HT-29 (cell line): ENCODE data around the gene WFIKKN2. TPM values are rescaled to one million over a fixed set of nuclear protein-coding genes. Genes with fewer than 3 reads are reported as not detected.

Experiments used
- DNase-seq: peaks from one replicate; pipeline ENCODE4 v3.0.0-alpha.2; 2015; ENCODE audit warnings: low spot score
- total RNA-seq: library from RNA; depleted of rRNA; stranded (reverse); fragments of >200 nt; shearing (Covaris generic); gene quantifications from 2 replicates; pipeline ENCODE4 v1.2.3, GENCODE V29; 2014

Gene WFIKKN2
- total RNA-seq, 1 experiment from 2014 or later: not detected

DNA sequence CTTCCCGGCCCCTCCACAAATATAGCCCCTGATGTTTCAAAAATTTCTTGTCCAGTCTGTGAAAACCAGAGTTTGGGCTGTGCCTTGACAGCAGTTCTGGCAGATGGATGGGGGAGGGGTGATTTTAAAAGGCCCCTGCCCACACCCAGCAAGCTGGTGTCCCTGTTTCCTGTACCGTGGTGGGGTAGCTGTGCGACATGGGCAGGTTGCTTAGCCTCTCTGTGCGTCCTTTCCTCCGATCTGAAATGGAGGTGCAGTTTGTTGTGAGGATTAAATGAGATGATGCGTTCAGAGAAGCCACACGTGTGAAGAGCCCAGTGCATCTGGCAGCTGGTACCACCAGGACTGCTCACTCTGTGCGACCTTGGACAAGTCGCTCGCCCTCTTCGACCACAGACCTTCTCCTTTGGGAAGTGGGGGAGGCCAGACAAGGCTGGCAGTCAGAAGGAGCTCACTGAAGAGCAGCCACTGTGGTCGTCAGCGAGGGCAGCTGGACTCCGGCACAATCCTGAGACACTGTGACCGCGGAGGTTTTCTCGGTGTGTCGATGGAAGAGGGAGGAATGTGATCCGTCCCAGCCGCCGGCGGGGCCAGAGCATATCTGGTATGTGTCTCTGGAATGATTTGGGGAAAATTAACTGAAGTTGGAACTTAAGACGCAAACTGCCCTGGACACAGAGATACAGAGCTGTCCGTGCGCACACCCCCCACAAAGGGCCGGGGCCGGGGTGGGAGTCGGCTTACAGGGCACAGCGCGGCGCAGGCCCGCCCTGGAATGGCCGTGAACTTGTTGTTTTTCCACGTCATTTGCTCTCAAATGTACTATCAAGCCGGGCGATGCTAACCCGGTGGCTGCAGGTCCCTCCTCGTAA lies 721 bp upstream of the WFIKKN2 start:
- DNase-seq: no peak

DNA sequence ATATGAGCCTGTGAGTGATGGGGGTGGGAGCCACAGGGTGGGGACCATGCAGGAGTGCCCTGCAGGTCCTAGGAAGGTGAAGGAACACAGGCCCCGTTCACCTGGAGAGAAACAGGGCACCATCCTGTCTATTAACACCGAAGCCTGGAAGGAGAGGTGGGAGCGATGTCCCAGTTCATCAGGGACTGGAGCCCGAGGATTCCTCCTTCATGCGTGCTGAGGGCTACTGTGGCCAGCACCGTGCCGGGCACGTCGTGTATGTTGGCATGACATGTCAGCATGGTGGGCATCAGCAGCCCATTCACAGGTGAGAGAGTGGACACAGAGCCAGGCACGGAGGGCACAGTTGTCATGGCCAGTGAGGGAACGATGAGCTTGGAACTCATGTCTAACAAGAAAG lies 1.4 kb downstream of the WFIKKN2 start:
- no peak for DNase-seq

DNA sequence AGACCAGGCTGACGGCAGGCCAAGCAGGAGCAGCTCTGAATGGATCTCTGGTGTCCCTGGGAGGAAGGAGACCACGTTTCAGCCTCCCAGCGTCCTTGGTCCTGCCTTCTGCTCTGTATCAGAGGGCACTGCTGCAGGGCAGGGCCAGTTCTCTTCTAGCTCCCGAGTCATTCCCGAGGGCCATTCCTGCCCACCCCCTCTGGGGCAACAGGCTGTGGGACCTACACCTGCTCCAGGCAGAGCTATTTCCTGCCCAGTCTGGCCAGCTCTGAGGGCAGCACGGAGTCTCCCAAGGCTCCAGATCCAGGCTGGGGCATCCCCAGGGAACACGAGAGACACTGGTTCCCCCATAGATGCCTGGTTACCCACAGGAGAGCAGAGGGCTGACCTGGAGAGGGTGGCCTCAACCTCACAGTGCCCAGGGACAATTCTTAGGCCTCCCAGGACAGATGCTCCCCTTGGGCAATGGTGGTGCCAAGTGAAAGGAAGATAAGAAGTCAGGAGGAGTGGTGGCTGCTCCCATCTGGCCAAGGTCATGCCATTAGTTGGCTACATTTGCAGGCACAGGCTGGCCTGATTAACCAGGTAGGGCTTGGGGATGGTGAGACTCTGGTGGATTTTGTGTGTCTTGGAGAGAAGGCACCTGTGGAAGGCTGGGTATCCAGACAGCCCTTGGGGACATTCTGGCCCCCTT lies 2.0 kb downstream of the WFIKKN2 start:
- DNase-seq: no peak

DNA sequence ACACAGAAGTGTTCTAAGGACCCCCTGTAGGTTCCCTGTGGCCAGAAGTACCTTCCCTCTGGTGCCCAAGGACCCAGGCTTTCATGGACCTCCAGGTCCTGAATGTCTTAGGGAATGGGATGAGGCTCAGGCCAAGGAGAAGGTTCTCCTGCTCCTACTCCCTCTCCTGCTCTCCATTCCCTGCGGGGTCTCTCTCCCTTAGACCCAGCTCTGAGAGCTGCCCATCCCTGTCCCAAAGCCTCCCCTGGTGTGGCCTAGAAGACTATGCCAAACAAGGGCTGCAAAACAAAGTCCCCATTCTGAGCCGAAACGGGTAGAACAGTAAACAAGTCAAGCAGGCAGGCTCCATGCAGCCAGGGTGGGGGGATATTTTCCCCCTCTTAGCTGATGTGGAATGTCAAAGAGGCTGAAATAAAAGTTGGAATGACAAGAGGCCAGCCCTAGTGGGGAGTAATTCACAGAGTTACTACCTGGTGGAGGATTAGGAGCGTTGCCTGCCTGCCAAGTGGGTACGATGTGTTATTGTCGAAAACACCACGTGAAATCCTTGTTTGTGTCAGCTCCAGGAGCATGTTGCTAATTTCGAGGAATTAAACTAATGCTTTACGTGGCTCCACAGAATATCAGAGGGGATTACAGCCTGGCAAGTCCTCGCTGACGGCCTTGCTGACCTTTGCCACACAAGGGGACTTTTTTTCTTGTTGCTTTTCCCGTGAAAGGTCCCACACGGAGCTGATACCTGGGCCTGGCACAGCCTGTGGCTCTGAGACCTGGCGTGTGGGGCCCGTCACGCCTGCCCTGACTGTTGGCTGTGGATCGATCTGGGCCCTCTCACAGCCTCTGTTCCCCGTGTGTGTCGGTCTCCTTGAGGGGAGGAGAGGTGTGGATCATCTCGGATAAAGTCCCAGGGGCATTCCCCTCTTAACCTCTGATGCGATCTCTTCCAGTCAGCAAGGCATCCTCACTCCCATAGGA lies 2.9 kb downstream of the WFIKKN2 start:
- no peak for DNase-seq

DNA sequence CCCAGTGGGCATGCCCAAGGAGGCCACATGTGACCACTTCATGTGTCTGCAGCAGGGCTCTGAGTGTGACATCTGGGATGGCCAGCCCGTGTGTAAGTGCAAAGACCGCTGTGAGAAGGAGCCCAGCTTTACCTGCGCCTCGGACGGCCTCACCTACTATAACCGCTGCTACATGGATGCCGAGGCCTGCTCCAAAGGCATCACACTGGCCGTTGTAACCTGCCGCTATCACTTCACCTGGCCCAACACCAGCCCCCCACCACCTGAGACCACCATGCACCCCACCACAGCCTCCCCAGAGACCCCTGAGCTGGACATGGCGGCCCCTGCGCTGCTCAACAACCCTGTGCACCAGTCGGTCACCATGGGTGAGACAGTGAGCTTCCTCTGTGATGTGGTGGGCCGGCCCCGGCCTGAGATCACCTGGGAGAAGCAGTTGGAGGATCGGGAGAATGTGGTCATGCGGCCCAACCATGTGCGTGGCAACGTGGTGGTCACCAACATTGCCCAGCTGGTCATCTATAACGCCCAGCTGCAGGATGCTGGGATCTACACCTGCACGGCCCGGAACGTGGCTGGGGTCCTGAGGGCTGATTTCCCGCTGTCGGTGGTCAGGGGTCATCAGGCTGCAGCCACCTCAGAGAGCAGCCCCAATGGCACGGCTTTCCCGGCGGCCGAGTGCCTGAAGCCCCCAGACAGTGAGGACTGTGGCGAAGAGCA lies 4.4 kb downstream of the WFIKKN2 start:
- DNase-seq: no peak

DNA sequence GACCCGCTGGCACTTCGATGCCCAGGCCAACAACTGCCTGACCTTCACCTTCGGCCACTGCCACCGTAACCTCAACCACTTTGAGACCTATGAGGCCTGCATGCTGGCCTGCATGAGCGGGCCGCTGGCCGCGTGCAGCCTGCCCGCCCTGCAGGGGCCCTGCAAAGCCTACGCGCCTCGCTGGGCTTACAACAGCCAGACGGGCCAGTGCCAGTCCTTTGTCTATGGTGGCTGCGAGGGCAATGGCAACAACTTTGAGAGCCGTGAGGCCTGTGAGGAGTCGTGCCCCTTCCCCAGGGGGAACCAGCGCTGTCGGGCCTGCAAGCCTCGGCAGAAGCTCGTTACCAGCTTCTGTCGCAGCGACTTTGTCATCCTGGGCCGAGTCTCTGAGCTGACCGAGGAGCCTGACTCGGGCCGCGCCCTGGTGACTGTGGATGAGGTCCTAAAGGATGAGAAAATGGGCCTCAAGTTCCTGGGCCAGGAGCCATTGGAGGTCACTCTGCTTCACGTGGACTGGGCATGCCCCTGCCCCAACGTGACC lies 5.0 kb downstream of the WFIKKN2 start:
- no peak for DNase-seq

DNA sequence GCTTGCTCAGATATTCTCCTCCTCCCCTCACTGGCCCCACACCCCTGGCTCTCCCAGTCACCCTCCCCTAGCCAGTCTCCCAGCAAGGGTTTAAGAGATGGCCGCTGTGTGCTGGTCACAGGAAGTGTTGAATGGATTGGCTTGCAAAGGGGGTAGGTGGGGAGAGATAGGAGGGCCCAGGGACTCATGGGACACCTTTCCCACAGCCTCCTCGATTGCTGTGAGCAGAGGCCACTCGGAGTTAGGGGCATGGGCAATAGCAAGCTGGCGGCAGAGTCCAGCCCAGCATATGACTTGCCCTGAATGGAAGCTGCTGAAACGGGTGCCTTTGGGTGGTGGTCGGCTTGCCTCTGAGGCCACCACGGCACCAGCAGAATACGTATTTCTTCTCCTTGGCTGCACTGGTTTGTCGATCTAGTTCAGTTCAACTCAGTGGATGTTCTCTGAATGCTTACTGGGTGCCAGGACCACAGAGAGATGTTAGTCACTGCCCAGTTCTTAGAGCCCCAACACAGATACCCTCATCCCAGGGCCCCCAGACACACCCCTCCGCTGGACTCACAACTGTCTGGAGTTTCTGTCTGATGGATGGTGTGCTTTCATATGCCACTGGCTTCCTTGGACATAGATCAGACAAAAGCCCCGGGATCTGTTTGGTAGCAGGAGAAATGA lies 6.0 kb downstream of the WFIKKN2 start:
- DNase-seq: no peak

DNA sequence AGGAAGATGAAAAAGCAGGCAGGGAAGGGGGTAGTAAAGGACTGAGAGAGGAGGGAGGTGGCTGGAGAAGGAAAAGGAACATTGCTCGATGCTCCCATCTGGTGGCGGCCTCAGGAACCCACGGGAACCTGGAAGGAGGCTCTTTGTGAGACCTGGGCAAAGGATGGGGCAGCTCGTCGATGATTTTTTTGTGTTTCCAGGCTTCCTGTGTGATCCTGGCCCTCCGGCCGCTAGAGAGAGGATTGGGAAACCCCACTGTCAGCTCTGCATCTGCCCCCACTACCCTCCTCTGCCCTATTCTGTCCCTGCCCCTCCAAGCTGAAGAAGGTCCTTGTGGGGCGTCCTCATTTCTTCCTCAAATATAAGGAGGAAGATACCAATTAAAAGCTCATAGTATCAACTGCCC lies 6.6 kb downstream of the WFIKKN2 start:
- peak; percentile 85 for DNase-seq

DNA sequence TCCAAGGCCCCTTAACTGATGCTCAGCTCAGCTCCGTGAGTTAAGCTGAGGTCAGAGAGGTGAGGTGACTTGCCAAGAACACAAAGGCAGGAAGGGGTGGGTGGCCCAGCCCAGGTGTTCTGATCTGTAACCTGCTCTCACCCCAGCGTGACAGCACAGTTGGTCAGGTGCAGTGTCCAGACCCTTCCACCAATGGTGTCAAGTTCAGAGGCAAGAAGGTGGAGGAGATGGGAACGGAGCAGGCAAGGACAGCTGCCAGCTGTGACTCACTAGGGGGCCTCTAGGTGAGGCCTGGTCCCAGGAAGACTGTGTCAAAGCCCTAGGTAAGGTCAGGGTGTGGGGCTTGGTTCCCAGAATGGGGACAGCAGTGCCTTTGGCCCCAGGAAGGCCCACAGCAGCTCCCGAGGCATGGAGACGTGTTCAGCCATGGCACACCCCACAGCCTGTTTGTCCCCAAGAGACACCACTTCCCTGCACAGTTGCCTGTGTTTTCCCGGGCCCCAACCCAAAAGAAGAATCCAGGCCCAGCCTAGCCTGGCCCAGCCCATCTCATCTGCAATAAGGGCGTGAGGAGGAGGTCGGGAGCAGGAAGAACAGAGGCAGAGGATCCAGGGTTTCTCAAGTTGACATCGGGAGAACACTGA lies 7.2 kb downstream of the WFIKKN2 start:
- DNase-seq: no peak

DNA sequence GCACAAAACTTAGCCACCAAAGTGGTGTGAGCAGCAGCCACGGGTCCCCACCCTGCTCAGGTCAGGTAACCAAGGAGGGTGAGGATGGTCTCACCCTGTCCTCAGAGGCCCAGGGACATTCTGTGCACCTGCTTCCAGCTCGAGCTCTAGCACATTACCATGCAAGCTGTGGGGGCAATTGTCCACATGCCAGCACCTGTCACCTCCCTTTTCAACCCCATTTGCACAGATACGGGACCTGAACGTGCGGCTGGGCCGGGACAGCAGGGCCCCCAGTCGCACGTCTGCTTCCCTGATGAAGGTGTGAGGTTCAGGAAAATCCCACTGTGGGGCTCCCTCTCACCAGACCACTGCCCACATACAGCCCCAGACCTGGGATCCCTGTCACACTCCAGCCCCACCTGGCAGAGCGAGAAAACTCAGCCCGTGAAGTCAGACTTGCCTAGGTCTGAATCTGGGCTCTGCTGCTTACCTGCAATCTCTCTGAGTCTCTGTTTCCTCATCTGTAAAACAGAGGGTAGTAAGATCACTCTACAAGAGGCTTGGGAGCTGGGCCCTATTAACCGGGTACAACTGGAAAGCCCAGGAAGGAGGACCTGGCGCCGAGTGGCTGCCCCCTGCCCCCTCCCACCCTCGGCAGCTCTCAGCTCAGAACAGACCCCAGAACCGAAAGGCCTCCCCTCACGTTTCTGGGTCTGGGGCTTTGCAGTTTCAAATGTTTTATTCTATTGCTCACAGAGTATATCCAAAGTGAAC lies 7.9 kb downstream of the WFIKKN2 start:
- no peak for DNase-seq

DNA sequence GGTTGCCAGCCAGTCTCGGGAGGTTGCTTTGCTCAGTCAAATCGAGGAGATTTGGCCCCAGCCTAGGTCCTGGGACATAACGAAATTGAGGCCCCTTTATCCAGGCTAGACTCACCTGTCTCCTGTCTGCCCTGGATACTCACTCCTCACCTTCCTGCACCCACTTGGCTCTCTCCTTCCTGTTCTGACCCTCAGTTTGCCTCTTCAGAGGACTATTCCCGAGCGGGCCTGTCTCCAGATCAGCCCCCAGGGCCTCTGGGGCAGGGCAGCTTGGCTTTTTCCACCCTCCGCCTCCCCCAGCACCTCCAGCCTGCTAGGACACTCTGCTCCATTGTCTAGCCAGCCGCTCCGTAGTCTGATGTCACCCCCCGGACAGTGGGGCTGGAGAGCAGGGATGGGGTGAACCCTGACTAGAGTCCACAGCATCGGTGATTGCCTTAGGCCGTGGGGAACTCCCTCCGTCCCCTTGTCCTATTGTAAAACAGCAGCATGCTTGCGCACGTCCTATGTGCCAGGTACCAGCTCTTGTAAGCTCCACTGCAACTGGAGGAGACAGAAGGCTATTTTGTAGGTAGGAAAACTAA lies 8.8 kb downstream of the WFIKKN2 start:
- DNase-seq: no peak

DNA sequence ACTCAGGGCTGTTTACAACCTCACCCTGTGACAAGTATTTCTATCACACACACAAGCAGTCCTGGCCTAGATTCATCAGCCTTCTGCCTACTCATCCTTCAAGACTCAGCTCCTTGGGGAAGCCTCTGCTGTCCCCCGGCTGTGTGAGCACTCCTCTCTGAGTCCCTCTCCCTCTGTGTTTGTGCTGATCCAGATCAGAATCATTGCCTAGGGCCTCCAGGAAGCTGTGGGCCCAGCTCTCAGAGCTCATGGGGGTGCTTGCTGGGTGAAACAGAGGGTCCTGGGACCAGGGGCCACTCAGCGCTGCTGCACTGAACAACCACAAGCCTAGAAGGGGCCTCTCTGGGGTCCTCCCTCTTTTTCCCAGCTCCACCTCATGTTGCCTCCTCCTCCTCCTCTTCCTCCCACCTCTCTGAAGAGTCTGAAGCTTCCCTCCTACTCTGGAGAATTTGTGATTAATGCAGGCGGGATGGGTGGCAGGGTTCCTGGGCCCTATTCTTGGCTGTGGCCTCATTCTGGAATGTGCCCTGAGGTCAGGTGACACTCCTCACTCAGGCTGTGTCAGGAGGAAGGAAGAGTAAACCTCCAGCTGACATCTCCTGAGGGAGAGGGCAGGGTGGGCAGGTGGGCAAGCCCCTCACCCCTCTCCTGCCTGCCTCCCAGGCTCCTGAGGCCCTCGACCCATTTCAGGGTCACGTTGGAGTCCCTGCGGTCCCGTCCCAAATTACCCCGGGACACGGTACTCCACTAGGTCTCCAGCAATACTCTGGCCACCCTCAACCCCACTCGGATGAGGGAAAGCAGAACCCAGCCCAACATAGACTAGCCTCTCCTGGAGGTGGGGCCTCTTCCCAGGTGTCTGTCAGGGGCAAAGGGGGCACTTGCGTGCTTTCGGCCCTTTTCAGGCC lies 10.1 kb downstream of the WFIKKN2 start:
- DNase-seq: no peak

DNA sequence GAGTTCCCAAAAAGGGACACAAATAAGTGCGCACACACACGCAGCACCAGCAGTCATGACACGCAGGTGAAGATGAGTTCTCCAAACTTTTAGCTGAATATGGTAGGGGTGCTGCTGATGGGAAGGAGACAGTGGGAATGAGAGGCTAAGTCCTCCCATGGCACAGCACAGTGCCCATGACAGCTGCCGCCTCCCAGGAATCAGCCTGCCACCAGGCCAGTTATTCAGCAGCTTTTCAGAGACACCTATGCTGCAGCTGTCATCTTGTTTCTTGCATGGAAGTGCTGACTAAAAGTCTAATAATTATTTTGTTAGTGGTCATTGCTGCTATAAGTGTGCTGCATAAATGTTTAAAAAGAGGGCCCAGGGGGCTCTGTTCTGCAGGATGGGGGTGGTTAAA lies 12.2 kb downstream of the WFIKKN2 start:
- DNase-seq: no peak

DNA sequence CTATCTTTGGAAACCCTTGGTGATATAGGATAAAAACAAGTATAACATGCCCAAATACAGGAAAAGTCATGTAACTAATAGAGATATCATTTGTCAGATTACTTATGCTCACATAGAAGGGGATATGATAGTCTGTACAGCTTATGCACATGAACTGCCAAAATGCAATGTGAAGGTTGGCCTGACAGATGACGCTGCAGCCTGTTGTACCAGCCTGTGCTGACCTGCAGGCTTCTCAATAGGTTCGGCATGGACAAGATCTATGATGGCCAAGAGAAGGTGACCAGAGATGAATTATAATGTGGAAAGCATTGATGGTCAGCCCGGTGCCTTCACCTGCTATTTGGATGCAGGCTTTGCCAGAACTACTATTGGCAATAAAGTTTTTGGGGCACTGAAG lies 12.7 kb downstream of the WFIKKN2 start:
- DNase-seq: no peak

DNA sequence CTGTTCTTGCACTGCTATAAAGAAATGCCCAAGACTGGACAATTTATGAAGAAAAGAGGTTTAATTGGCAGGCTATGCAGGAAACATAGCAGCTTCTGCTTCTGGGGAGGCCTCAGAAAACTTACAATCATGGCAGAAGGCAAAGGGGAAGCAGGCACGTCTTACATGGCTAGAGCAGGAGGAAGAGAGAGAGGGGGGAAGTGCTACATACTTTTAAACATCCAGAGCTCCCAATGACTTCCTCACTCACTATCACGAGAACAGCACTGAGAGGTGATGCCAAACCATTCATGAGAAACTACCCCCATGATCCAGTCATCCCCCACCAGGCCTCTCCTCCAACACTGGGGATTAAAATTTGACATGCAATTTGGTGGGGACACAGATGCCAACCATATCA lies 13.3 kb downstream of the WFIKKN2 start:
- DNase-seq: no peak

DNA sequence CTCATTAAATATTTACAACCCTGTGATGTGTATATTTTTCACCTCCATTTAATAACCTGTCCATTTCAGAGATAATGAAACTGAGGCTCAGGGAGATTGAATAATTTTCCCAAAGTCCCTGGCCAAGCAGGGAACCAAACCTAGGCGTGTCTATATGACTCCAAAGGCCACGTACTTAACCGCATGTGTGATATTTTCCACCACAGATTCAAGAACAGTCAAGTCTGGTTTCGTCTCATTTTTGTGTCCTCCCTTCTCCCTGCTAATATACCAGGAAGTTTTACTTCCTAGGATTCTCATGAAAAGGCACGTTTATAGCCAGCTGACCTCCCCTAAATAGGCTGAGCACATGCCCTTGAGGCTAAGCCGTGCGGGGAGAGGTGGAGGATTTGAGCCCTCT lies 15.3 kb downstream of the WFIKKN2 start:
- DNase-seq: no peak

DNA sequence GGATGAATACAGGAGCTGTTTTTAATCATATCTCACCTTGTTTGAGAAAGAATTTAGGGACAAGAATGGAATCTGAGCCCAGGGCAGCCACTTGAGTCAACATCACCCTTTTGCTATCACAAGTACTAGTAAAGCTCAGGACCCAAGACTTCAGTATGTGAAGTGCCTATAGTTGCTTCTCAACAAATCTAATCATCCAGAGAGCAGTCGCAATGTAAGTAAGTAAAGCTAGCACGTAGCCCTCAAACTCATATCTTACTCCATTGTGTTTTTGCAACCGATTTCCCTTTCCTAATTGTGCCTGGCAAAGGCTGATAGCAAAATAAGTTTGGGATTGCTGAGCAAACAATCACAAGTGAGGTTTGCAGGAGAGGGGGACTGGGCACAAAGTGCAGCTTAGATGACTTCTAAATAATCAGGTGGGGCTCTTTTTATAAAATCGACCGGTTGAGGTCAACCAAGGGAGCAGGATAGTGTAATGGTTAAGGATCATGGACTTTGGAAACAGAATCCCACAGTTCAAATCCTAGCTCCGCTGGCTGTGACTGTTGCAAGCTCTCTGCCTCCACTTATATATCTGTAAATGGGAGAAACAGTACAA lies 17.7 kb downstream of the WFIKKN2 start:
- no peak for DNase-seq
